Measurements from ENCODE around the gene DDB1. TPM values are rescaled to one million over a fixed set of nuclear protein-coding genes. Genes with fewer than 3 reads are reported as not detected.
"Not testable (repeated sequence)": the region's sequence is repeated elsewhere in the genome, so short reads cannot be mapped to it uniquely, and the experiment has no call there.

DDB1 gene
- polyA plus RNA-seq, 1 experiment: 281 TPM

GRCh38 chr11:61259363-61259762, 73.5 kb downstream of the DDB1 start:
- DNase-seq (ENCODE audit: low read depth): no peak
- Histone ChIP-seq H3K27me3 (ENCODE audit: control insufficient read depth, insufficient read depth, low read length) (no peaks in the 10 kb centered on the region), H3K36me3 (ENCODE audit: control insufficient read depth, insufficient read depth, low read length) (no peaks in the 10 kb centered on the region), H3K4me3 (ENCODE audit: low read depth, low read length) (no peak overlapping the region)
- ChIA-PET POLR2A (no interaction called here), CTCF (interaction anchor here (2.8 kb wide), 1 partner anchor 35 kb away, joined by 9 read pairs; the partner anchor contains the start of gene VWCE)
- TF ChIP-seq CTCF (IDR thresholded peaks at IDR 0.05; ENCODE audit: insufficient read depth, low read depth, low read length): no peak

- Histone ChIP-seq H3K4me3 (ENCODE audit: low read depth, low read length) (no peak overlapping the region), H3K36me3 (ENCODE audit: control insufficient read depth, insufficient read depth, low read length) (no peaks in the 10 kb centered on the region), H3K27me3 (ENCODE audit: control insufficient read depth, insufficient read depth, low read length) (no peaks in the 10 kb centered on the region)
- ChIA-PET POLR2A (no interaction called here), CTCF (interaction anchor here (2.8 kb wide), 1 partner anchor 36 kb away, joined by 9 read pairs; the partner anchor contains the start of gene VWCE)
- TF ChIP-seq CTCF (IDR thresholded peaks at IDR 0.05; ENCODE audit: insufficient read depth, low read depth, low read length): no peak
- DNase-seq (ENCODE audit: low read depth): no peak
Measured at GRCh38 chr11:61258546-61258945, 74.4 kb downstream of the DDB1 start.

- CTCF ChIA-PET: interaction anchor here (0.8 to 2.8 kb wide), 4 partner anchors 37 to 136 kb away, joined by 3 to 9 read pairs (median 4); partner anchors contain the start of gene VWCE
- no peak for TF ChIP-seq CTCF (IDR thresholded peaks at IDR 0.05; ENCODE audit: insufficient read depth, low read depth, low read length)
- POLR2A ChIA-PET: no interaction called here
Measured at GRCh38 chr11:61256710-61257482, 76.0 kb downstream of the DDB1 start.

GRCh38 chr11:61254403-61255025, 78.4 kb downstream of the DDB1 start:
- ChIA-PET POLR2A (no interaction called here), CTCF (interaction anchor here (0.6 to 5.5 kb wide), 22 partner anchors 7 to 492 kb away, joined by 3 to 41 read pairs (median 4); partner anchors contain the start of gene VWCE)
- Histone ChIP-seq H3K4me3 (ENCODE audit: low read depth, low read length) (no peak overlapping the region), H3K36me3 (ENCODE audit: control insufficient read depth, insufficient read depth, low read length) (no peaks in the 10 kb centered on the region), H3K27me3 (ENCODE audit: control insufficient read depth, insufficient read depth, low read length) (peaks cover 2% of the 10 kb centered on the region; the same call in 1 of the 2 replicates)
- no peak for DNase-seq (ENCODE audit: low read depth)
- TF ChIP-seq CTCF (IDR thresholded peaks at IDR 0.05; ENCODE audit: insufficient read depth, low read depth, low read length): peak; percentile 97

More at GRCh38 chr11:61256710-61257482, 76.0 kb downstream of the DDB1 start:
- no peaks in the 10 kb centered on the region for H3K27me3 ChIP-seq (ENCODE audit: control insufficient read depth, insufficient read depth, low read length)
- no peak overlapping the region for H3K4me3 ChIP-seq (ENCODE audit: low read depth, low read length)
- no peak for DNase-seq (ENCODE audit: low read depth)
- H3K36me3 ChIP-seq (ENCODE audit: control insufficient read depth, insufficient read depth, low read length): no peaks in the 10 kb centered on the region

GRCh38 chr11:61252332-61252731, 80.6 kb downstream of the DDB1 start:
- POLR2A ChIA-PET; H3K4me3 ChIP-seq (ENCODE audit: low read depth, low read length); H3K27me3 ChIP-seq (ENCODE audit: control insufficient read depth, insufficient read depth, low read length); H3K36me3 ChIP-seq (ENCODE audit: control insufficient read depth, insufficient read depth, low read length); DNase-seq (ENCODE audit: low read depth): not testable (repeated sequence)
- CTCF ChIA-PET: interaction anchor here (2.3 to 5.5 kb wide), 2 partner anchors 10 to 133 kb away, joined by 5 to 41 read pairs; no protein-coding TSS in a partner anchor

- H3K4me3 ChIP-seq (ENCODE audit: low read depth, low read length); DNase-seq (ENCODE audit: low read depth); H3K36me3 ChIP-seq (ENCODE audit: control insufficient read depth, insufficient read depth, low read length); H3K27me3 ChIP-seq (ENCODE audit: control insufficient read depth, insufficient read depth, low read length); POLR2A ChIA-PET: not testable (repeated sequence)
- CTCF ChIA-PET: interaction anchor here (5.5 kb wide), 1 partner anchor 134 kb away, joined by 41 read pairs; no protein-coding TSS in a partner anchor
Measured at GRCh38 chr11:61250796-61251765, 81.8 kb downstream of the DDB1 start.
